Ovary (tissue), 9 donors: ENCODE measurements around the gene JPH4. TPM values are rescaled to one million over a fixed set of nuclear protein-coding genes. Genes with fewer than 3 reads are reported as not detected.

ENCODE experiments used
- DNase-seq, 5 donors: peaks; one replicate each; pipeline ENCODE4 v3.0.0-alpha.2; 2019 to 2020
- H3K27ac ChIP-seq, 2 donors: fragments of 200-600 bp; one replicate each; pipeline versions ENCODE4 v1.5.1 to v1.8.0; 2019 to 2022
- H3K27me3 ChIP-seq: fragments of 200-600 bp; one replicate; pipeline ENCODE4 v1.8.0; 2022
- H3K36me3 ChIP-seq: fragments of 200-600 bp; sonication (generic); one replicate; pipeline ENCODE4 v1.5.1; 2019
- H3K4me1 ChIP-seq: one replicate; pipeline ENCODE4 v1.8.1; 2013; ENCODE audit warnings: mild to moderate bottlenecking, moderate library complexity; ENCODE audit not compliant: insufficient read depth
- H3K4me3 ChIP-seq: fragments of 200-600 bp; sonication (generic); one replicate; pipeline ENCODE4 v1.5.1; 2017
- H3K9me3 ChIP-seq, 2 donors: fragments of 200-600 bp in 1 of 2; sonication (generic) in 1 of 2; one replicate each; pipeline versions ENCODE4 v1.5.1 to v1.8.1; 2013 to 2019; ENCODE audit warnings: mild to moderate bottlenecking in 1 of 2, moderate library complexity in 1 of 2
- CTCF ChIP-seq, 3 donors: fragments of 450-650 bp in 2 of 3; fragments of 200-600 bp in 1 of 3; IDR thresholded peaks; one replicate each; pipeline versions ENCODE4 v1.5.1 to v1.8.0; 2016 to 2022; ENCODE audit warnings: antibody characterized with exemption in 3 of 3, mild to moderate bottlenecking in 1 of 3
- EP300 ChIP-seq: sonication (generic); formaldehyde crosslinking; IDR thresholded peaks from one replicate; pipeline ENCODE4 v1.6.1; 2017; ENCODE audit warnings: antibody characterized with exemption
- POLR2A ChIP-seq: fragments of 450-650 bp; IDR thresholded peaks from one replicate; pipeline ENCODE4 v1.6.1; 2017; ENCODE audit warnings: antibody characterized with exemption, mild to moderate bottlenecking, moderate library complexity
- WGBS, 3 donors: extraction: QIAGEN DNeasy Blood & Tissue Kit in 1 of 3; methylation state at CpG; one replicate each; pipeline versions ENCODE4 v1.1.5 to v1.1.7; 2013 to 2017; 5-methylcytosine and 5-hydroxymethylcytosine counted together
- intact Hi-C, 4 donors: fragments of 100-400 bp; cut with DNase I; formaldehyde crosslinking; loops; one replicate each; pipeline versions ENCODE4 v1.11.0 to v1.15.1; 2022 to 2023
- polyA plus RNA-seq, 2 donors: library from polyadenylated mRNA; stranded (reverse); fragments of 200-250 nt in 1 of 2; fragments of 350-450 nt in 1 of 2; fragmentation: Illumina TruSeq in 1 of 2; extraction: RNeasy Lipid Tissue Mini Kit (QIAGEN cat#74804) in 1 of 2; gene quantifications; one replicate each; pipeline ENCODE4 v1.2.3, GENCODE V29; 2013 to 2014
- total RNA-seq, 7 donors: library from RNA; depleted of rRNA in 2 of 7; stranded (reverse); fragments of >200 nt in 2 of 7; fragmentation: NEBNext Ultra II Directional in 3 of 7; extraction: Animal tissue kit (Norgen Biotek cat#: 25700) in 3 of 7; gene quantifications; one replicate each; pipeline versions ENCODE4 v1.1.0 to v1.2.4, GENCODE V29; 2016 to 2023
- donor health status: DM: no; HTN: no; CAD: no; lungs with moderate emphysema.
- donor health status: DM: no; HTN: no; CAD: no.
- donor health status: Bipolar disorder and iron deficiency.
- donor health status: DM: yes; HTN: yes; CAD: no.
- donor health status: DM: no; HTN: no; CAD: no.
- donor health status: DM: yes; HTN: yes; CAD: no.

JPH4 gene
- total and polyA plus RNA-seq, 9 donors, result 7.4 to 43.5 (median 11.5) TPM

GRCh38 chr14:23551266-23552028, 27.1 kb downstream of the JPH4 start, which contains the start of gene ZFHX2:
Gene ZFHX2 (minus strand): TSS chr14:23551765. CDS start chr14:23535325, 16,440 bp downstream.
- no peaks in the 10 kb centered on the region for H3K36me3 ChIP-seq
- 0 to 1% (median 1%) methylated on average over 49 of the region's 49 CpGs for WGBS, 3 donors
- no peaks in the 10 kb centered on the region for H3K9me3 ChIP-seq
- peak in 3 of 5 donors; percentile 58 to 70 (median 70) for DNase-seq
- peaks cover 3% of the 10 kb centered on the region for H3K4me1 ChIP-seq
- peak within 1 kb of the TSS; percentile 46 for H3K4me3 ChIP-seq
- no peak within 1 kb of the TSS for H3K27ac ChIP-seq
- no peaks in the 10 kb centered on the region for H3K27me3 ChIP-seq
- intact Hi-C loops, result loop anchor here in 1 of 4 donors (10.0 kb wide), 1 partner anchor 227 kb away; the partner anchor contains the start of gene PABPN1
- TF ChIP-seq POLR2A (no peak), EP300 (no peak), CTCF (IDR thresholded peaks at IDR 0.05) (no peak)

GRCh38 chr14:23550812-23551265, 27.8 kb downstream of the JPH4 start:
- no peak overlapping the region for H3K27ac ChIP-seq
- DNase-seq, result peak in 1 of 5 donors; percentile 52
- H3K9me3 ChIP-seq, result no peaks in the 10 kb centered on the region
- peak overlapping the region; percentile 46 for H3K4me3 ChIP-seq
- no peak for TF ChIP-seq POLR2A
- no peak for TF ChIP-seq CTCF (IDR thresholded peaks at IDR 0.05)
- TF ChIP-seq EP300, result no peak
- H3K36me3 ChIP-seq, result no peaks in the 10 kb centered on the region
- intact Hi-C loops, result loop anchor here in 1 of 4 donors (10.0 kb wide), 1 partner anchor 226 kb away; the partner anchor contains the start of gene PABPN1
- WGBS, 3 donors, result 2% methylated on average over 37 of the region's 37 CpGs
- H3K4me1 ChIP-seq, result peaks cover 3% of the 10 kb centered on the region
- H3K27me3 ChIP-seq, result no peaks in the 10 kb centered on the region

GRCh38 chr14:23550131-23550811, 28.3 kb downstream of the JPH4 start:
- no peaks in the 10 kb centered on the region for H3K27me3 ChIP-seq
- H3K9me3 ChIP-seq, result no peaks in the 10 kb centered on the region
- 42 to 50% (median 43%) methylated on average over 12 of the region's 12 CpGs for WGBS, 3 donors
- peaks cover 3% of the 10 kb centered on the region for H3K4me1 ChIP-seq
- H3K4me3 ChIP-seq, result peak overlapping the region; percentile 46
- no peaks in the 10 kb centered on the region for H3K36me3 ChIP-seq
- TF ChIP-seq CTCF (IDR thresholded peaks at IDR 0.05), result no peak
- no peak for TF ChIP-seq EP300
- TF ChIP-seq POLR2A, result no peak
- DNase-seq, result no peak
- intact Hi-C loops, result loop anchor here in 1 of 4 donors (10.0 kb wide), 1 partner anchor 225 kb away; the partner anchor contains the start of gene PABPN1
- no peak overlapping the region for H3K27ac ChIP-seq
